ENCODE data around the gene PSMD2. TPM values are rescaled to one million over a fixed set of nuclear protein-coding genes. Genes with fewer than 3 reads are reported as not detected.

The PSMD2 gene
- total and polyA plus RNA-seq, 2 of the 8 experiments (the other 6 are each of a cell fraction or from before 2014, with no cell fraction given) = 350 to 363 TPM

DNA sequence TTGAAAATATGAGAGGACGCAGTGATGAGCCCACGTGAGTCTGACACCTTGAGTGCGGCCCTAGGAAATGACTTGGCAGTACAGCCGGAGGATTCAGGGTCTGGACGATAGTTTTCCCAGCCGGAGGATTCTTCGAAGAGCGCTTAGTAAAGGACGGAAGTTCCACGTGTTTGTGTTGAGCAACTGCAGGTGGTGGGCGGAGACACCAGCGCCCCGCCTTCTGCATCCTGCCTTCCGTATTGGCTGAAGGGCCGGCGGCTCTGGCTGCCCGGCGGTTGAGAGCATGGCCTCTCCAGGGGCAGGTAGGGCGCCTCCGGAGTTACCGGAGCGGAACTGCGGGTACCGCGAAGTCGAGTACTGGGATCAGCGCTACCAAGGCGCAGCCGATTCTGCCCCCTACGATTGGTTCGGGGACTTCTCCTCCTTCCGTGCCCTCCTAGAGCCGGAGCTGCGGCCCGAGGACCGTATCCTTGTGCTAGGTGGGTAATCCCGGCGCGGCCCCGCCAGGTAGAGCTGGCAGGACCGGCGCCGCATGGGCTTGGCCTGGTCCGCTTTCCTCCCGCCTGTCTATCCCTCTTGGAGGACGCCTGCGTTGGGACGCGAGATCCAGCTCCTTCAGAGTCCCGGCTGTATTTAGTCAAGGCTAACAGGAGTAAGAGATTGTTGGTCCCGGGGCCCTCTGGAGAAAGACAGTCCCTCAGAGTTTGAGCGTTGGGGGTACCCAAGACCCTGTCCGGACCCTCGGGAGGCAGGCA lies 49.5 kb upstream of the PSMD2 start, which contains the start of gene EEF1AKMT4 (continued):
- TF ChIP-seq KDM5A (IDR thresholded peaks at IDR 0.05; ENCODE audit: low read length) (no peak; the same call in 1 of the 2 replicates), HDAC2 (IDR thresholded peaks at IDR 0.05; ENCODE audit: borderline replicate concordance in 1 of 2, low read depth in 2 of 2, low read length in 2 of 2) (0 out of 4 replicates have a peak, but pooled peaks of 1 of the 2 experiments have one; percentile 66), EGR1 (IDR thresholded peaks at IDR 0.05; ENCODE audit: borderline replicate concordance, low read depth, low read length) (no peak), TBP (IDR thresholded peaks at IDR 0.05; ENCODE audit: low read depth, low read length) (peak; percentile 76; the same call in 1 of the 2 replicates), EZH2 (IDR thresholded peaks at IDR 0.05; ENCODE audit: low read depth, low read length, severe bottlenecking) (no peak), RNF2 (IDR thresholded peaks at IDR 0.05; ENCODE audit: borderline replicate concordance, low read depth, low read length, missing control alignments, poor library complexity, severe bottlenecking) (no peak), POLR2AphosphoS5 (IDR thresholded peaks at IDR 0.05; ENCODE audit: low read depth, low read length) (0 out of 2 replicates have a peak, but pooled peaks have one; percentile 38), CBX8 (IDR thresholded peaks at IDR 0.05; ENCODE audit: borderline replicate concordance, low read depth, low read length) (no peak), CHD1 (IDR thresholded peaks at IDR 0.05; ENCODE audit: low read depth, low read length) (no peak), TEAD4 (IDR thresholded peaks at IDR 0.05; ENCODE audit: low read depth, low read length) (no peak), BRCA1 (IDR thresholded peaks at IDR 0.05; ENCODE audit: low read depth, low read length) (no peak), RFX5 (IDR thresholded peaks at IDR 0.05; ENCODE audit: borderline replicate concordance, low read depth, low read length) (no peak), GTF2F1 (IDR thresholded peaks at IDR 0.05; ENCODE audit: borderline replicate concordance, low read depth, low read length) (0 out of 2 replicates have a peak, but pooled peaks have one; percentile 29), SRF (IDR thresholded peaks at IDR 0.05; ENCODE audit: low read depth, low read length) (no peak), TAF1 (IDR thresholded peaks at IDR 0.05; ENCODE audit: low read depth, low read length) (no peak; the same call in 1 of the 2 replicates), SIN3A (conservative IDR thresholded peaks at IDR 0.05 in 1 of 2, IDR thresholded peaks at IDR 0.05 in 1 of 2; ENCODE audit: low read depth in 1 of 2, low read length in 2 of 2) (peak; percentile 96 to 97), TAF7 (optimal IDR thresholded peaks at IDR 0.05; ENCODE audit: borderline replicate concordance, low read depth, low read length) (no peak), SAP30 (IDR thresholded peaks at IDR 0.05; ENCODE audit: insufficient read depth, insufficient replicate concordance, low read length) (peak; percentile 54), SP4 (IDR thresholded peaks at IDR 0.05; ENCODE audit: low read length) (no peak; the same call in 1 of the 2 replicates), CREB1 (IDR thresholded peaks at IDR 0.05) (peak; percentile 31; the same call in 1 of the 2 replicates), CEBPB (IDR thresholded peaks at IDR 0.05; ENCODE audit: low read depth, low read length) (peak; percentile 99), POLR2A (IDR thresholded peaks at IDR 0.05; ENCODE audit: control extremely low read depth in 1 of 2, low read depth in 2 of 2, low read length in 2 of 2) (peak; percentile 1 to 60; a peak in 2 of 3 replicates)
- TF ChIP-seq, protein P1, sequence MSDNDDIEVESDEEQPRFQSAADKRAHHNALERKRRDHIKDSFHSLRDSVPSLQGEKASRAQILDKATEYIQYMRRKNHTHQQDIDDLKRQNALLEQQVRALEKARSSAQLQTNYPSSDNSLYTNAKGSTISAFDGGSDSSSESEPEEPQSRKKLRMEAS (IDR thresholded peaks at IDR 0.05) = peak; percentile 96

Data from H1 (cell line).